GM18909 (cell line): ENCODE data around the gene ASPDH.

Source experiments
- ATAC-seq: cut with Tn5 transposase; IDR thresholded peaks from one replicate; pipeline ENCODE4 v1.9.1; 2021; ENCODE audit warnings: mild to moderate bottlenecking; ENCODE audit not compliant: unreplicated experiment, poor library complexity

The ASPDH gene

GRCh38 chr19:50498219-50499056 is 15.3 kb downstream of the ASPDH start:
- no peak for ATAC-seq

DNA sequence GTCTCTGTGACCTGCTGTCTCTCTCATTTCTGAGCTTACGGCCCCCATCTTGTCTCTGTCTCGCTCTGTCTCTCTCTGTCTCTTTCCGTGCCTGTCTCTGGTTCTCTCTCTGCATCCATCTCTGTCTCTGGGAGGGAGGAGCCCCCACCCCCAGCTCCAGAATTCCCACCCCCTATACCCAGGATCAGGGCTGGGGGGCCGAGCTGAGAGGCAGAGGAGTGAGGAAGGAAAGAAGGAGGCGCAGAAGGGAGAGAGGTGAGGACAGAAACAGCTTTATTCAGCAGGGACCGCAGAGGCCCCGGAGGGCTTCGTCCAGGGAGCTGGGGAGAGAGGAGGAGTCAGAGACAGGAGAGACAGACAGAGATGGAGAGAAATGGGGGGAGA is 16.7 kb downstream of the ASPDH start:
- no peak for ATAC-seq

DNA sequence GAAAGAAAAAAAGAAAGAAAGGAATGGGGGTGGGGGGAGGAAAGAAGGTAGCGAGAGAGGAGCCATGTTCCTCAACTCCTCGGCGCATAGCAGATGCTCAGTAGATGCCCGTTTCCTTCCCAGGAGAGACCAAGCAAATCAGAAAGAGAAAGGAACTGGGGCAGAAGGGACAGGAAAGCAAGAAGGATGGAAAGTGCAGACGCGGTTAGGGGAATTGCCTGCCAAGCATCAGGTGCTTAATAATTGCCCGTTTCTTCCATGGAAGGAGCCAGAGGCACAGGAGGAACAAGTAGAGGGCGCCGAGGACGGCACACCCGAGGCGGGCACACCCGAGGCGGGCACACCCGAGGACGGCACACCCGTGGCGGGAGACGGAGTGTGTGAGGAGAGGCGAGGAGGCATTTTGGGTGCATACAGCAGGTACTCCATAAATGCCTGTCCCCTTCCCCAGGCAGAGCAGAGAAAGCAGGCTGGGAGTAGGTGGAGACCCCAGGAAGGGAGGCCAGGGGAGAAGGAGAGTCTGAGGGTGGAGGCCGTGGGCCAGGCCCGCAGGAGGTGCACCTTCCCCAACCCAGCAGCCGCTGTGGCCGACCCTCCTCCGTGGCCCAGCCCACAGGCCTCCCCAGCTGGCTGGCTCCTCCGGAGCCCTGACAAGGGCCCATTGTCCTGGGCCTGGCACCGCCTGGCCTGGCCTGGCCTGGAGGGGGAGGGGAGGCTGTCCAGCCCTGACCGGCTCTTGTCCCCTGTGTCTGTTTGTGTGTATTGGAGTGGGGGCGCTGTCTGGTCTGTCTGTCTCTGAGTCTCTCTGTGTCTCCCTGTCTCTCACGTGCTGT is 17.3 kb downstream of the ASPDH start:
- ATAC-seq, result no peak

DNA sequence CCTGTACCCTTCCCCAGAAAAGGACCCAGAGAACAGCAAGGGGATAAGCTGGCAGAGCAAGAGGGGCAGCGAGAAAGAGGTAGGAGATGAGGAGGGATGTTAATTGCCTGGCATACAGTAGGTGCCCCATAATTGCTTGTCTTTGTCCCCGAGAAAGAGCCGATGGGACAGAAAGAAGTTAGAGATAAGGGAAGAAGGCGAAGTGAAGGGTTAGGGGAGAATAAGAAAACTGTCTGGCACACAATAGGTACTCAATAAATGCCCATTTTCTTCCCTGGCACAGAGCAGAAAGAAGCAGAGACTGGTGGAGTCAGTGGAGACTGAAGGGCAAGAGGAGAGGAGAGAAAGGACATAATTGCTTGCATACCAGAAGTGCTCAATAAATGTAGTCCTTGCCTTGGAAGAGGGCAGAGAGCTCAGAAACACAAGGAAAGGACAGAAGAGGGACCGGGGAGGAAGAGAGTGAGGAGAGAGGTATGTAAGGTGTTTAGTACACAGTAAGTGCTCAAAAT is 18.6 kb downstream of the ASPDH start:
- ATAC-seq, result no peak

DNA sequence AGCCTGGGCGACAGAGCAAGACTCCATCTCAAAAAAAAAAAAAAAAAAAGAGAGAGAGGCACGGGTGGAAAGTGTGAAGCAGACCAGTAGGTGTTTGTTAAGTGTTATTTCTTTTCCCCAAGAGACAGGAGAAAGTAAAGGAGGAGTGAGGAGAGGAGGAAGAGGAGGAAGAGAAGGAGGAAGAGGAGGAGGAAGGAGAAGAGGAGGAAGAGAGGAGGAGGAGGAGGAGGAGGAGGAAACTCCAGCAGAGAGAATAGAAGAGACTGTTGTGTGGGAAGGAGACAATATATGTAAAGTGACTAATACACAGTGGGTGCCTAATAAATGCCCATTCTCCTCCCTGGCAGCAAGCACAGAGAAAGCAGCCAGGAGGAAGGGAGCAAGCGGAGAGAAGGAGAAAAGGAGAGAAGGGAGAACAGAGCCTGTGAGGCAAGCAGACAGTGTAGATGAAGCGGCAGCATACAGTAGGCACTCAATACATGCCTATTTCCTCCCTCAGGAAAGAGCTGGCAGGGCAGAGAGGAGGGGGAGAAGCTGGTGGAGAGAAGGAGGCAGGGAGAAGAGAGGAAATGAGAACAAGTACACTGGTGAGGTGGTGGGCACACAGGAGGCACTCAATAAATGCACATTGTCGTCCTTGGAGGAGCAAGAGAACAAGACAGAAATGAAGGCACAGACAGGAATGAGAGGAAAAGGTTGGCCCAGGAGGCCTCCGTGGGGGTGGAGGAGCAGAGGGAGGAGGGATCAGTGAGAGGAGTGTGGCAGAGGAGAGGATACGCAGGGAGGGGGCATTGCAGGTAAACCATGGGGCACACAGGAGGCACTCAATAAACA is 19.3 kb downstream of the ASPDH start:
- no peak for ATAC-seq

DNA sequence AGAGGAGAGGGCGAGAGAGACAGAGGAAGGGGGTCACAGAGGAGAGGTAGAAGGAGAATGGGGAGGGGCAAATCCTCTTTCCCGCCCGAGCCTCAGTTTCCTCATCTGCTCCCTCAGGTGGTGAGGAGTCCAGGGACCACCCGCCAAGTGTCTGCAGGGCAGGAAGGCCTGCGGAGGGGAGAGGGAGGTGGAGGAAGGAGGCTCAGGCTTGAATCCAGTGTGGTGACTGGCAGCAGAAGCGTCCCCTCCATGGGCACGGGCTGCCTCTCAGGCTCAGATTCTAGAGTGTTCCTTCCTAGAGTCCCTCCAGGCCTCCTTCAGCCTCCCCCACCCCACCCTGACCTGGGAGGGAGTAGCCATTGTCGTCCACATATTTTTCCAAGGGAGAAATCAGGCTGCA is 20.5 kb downstream of the ASPDH start:
- ATAC-seq, result no peak

DNA sequence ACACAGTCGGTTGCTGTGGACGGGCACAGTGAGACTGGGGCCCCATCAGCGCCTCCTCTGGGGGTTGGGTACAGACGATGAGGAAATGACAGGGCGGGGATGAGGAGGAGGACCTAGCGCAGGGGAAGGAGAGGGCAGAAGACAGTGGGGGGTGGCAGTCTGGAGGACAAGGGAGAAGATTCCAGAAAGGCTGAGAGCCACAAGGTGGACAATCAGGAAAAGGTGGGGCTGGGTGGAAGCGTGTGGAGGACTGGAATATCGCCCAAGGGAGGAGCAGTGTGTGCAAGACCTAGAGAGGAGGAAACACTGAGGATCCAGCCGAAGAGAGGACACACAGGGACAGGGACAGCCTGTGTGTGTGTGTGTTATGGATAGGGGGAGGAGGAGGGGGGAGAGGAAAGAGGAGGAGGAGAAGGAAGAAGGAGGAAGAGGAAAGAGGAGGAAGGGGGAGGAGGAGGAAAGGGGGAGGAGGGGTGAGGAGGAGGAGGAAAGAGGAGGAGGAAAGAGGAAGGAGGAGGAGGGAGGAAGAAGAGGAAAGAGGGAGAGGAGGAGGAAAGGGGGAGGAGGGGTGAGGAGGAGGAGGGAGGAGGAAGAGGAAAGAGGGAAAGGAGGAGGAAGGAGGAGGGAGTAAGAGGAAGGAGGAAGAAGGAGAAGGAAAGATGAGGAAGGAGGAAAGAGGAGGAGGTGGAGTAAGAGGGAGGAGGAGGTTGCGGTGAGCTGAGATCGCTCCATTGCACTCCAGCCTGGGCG is 21.2 kb downstream of the ASPDH start:
- ATAC-seq, result no peak

DNA sequence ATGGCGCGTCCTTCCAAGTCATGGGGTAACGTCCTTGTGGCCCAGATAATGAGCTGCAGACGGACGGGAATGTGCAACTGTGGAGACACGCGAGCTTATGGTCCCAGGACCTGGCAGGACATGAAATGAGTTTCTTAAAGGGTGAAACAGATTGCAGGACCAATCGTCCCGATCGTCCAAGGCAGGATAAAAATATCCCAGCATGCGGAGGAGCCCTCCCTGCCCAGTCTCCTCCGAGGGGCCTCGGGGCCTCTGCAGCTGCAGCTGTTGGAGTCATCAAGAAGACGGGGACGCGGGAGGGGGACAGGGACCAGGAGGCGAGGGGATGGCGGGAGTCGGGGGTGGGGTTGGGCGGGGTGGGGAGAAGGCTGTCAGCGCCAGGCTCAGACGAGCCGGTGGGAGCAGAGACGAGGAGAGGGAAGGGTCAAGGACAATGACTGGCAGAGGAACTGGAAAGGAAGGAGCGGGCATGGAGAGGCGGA is 22.7 kb downstream of the ASPDH start:
- no peak for ATAC-seq

DNA sequence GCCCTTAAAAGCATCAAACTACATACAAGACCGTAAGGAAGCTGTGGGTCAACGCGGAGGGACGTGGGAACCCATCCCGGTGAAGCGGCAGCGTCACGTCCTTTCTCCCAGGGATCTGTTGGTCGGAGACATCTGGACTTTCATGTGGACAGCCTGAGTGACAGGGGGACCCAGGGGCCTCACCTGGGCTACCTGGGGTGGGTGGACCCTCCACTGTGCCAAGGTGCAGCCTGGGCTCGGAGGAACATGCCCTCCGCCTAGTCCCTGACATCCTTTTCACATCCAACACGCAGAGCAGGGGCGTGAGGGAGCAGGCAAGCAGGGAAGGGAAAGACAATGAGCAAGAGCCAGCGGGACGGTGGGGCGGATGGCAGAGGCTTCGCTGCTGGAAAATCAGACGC is 23.3 kb downstream of the ASPDH start:
- no peak for ATAC-seq

- ATAC-seq, result no peak
Measured at GRCh38 chr19:50489461-50490011, 24.2 kb downstream of the ASPDH start.

DNA sequence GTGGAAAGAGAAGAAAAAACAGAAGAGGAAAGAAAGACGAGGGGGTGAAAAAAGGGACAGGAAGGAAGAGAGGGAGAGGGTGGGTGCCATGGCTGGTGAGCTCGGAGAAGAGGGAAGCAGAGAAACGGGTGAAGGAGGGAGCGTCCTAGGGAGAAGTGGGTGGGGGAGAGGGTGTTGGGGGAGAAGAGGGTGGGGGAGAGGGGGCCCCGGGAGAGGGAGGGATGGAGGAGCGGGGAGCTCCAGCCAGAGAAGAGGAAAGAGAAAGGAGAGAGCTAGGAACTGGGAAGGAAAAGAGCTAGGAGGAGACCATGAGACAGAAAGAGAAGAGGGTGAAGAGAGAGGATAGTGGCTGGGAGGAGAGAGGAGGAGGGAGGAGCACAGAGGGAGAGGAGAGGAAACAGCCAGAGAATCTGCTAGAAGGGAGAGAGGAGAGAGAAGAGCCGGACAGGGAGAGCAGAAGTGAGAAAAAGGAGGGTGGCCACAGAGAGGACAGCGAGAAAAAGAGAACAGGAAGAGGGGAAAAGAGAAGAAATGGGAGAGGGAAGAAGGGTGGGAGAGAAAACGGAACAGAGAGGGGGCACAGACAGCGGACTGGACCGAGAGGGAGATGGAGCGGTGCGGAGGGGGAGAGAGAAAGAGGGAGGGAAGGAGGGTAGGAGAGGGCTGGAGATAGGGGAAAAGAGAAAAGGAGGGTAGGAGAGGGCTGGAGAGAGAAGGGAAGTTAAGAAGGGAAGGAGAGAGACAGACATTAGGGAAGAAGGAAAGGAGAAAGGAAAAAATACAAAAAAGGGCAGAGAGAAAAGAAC is 25.1 kb downstream of the ASPDH start:
- ATAC-seq, result no peak

GRCh38 chr19:50486823-50487515 is 26.7 kb downstream of the ASPDH start:
- ATAC-seq, result no peak

- no peak for ATAC-seq
Measured at GRCh38 chr19:50485284-50485955, 28.3 kb downstream of the ASPDH start.

DNA sequence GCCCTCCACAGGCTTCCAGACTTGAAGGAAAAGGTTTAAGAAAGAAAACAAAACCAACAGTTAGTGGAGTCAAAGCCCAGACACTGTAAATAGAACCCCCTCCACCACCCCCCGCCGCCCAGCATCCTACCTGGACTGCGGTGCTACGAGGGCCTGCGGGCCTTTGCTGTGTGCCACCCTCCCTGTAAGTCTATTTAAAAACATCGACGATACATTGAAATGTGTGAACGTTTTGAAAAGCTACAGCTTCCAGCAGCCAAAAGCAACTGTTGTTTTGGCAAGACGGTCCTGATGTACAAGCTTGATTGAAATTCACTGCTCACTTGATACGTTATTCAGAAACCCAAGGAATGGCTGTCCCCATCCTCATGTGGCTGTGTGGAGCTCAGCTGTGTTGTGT is 30.8 kb downstream of the ASPDH start:
- ATAC-seq, result no peak

DNA sequence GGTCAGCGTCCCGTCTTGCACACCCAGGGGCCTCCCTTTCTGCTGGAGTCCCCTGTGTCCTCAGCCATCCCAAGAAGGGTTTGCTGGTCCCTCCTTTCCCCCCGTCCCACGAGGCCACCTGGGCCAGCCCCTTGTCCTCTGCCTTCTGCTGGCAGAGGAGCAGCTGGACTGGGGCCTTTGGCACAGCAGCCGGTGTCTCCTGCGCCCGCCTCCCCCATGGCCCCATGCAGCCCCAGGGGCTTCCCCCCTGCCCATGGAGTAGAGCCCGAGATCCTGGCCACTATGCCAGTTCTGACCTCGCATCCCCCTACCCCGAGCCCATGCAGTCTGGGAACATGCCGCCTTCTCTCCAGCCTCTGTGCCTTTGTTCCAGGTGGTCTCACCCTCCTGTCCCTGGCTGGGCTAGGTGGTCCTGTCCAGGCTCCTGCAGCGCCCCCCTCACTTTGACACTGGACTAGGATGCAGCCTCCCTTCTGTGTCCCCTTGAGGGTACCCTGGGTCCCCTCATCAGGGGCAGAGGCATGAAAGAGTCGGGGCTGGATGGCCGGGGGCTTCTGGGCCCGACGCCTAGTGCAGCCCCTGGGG is 31.4 kb downstream of the ASPDH start:
- ATAC-seq, result no peak

- no peak for ATAC-seq
Measured at GRCh38 chr19:50481351-50482149, 32.2 kb downstream of the ASPDH start.
